ENCODE data around the gene FGFR3.

FGFR3 gene

GRCh38 chr4:1855333-1856070, 62.4 kb downstream of the FGFR3 start:
- FAIRE-seq, result no peak
- no peak for DNase-seq (ENCODE audit: extremely low spot score, insufficient read length, low read depth)

DNA sequence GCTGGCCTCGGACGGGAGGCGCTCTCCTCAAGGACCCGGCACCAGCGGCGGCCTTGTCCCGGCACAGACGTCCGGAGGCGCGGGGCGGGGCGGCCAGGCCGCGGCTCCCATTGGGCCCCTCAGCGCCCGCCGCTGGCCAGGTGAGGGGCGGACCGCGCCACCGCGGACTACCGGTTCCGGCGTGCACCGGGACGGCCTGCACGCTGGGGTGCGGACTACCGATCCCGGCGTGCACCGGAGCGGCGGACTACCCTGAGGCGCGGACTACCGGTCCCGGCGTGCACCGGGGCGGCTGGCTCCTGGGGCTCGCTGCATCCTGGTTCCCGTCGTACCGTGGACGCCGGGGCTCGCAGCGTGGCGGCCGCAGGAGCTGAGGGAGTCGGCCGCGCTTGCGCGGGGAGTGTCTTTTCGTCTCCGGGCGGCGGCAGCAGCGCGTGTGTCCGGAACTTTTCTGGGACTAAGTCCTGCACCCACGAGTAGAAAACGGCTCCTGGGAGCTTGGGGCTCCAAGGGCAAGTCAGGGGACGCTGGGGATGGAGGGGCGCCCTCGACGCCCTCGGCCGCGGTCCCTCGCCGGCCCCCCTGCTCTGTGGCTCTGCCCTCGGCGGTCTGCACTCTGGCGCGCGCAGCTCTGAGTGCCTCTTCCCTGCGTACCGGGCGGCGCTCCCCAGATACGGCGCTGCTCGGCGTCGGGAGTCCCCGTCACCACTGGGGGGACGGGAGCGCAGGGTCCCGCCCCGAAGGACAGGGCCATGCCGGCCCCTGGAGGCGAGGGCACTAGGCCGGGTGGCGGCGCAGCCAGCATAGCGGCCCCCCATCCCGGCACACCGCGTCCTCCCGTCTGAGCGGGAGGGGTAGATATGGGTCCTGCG, 63.2 kb downstream of the FGFR3 start, which contains the start of gene LETM1:
TSS of gene LETM1 (minus strand) at position 86 of the 872 bp plus-strand sequence. CDS start 206 bp downstream, outside the sequence.
- FAIRE-seq, result peak; percentile 95

GRCh38 chr4:1856943-1857699, 64.0 kb downstream of the FGFR3 start:
- DNase-seq (ENCODE audit: extremely low spot score, insufficient read length, low read depth), result no peak
- no peak for FAIRE-seq

More for the DNA sequence above, 63.2 kb downstream of the FGFR3 start, which contains the start of gene LETM1:
- peak; percentile 97 for DNase-seq (ENCODE audit: extremely low spot score, insufficient read length, low read depth)

DNA sequence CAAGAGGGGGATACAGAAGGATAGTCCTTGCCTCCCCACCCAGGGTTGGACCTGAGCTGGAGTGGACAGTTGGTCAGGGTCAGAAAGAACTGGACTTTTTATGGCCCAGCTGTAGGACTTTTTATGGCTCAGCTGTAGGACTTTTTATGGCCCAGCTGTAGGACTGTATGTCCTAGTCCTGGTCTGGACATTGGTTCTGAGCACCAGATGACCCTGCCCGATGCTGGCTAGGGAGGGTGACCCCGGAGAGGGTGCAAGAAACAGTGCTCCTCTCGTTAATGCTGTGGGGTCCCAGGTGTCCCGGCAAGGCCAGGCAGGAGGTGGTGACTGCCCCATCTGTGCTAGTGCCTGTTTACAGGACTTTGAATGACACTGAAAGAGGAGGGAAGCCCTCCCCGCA, 64.8 kb downstream of the FGFR3 start:
- DNase-seq (ENCODE audit: extremely low spot score, insufficient read length, low read depth), result no peak
- FAIRE-seq, result no peak
